Suprapubic skin (tissue), 3 donors: ENCODE data around the gene PRPS2.

Source experiments
- EP300 ChIP-seq: sonication (generic); formaldehyde crosslinking; IDR thresholded peaks from one replicate; pipeline ENCODE4 v1.6.1; 2017; ENCODE audit warnings: antibody characterized with exemption
- POLR2A ChIP-seq, 2 donors: fragments of 450-650 bp; IDR thresholded peaks; one replicate each; pipeline ENCODE4 v1.6.1; 2017; ENCODE audit warnings: antibody characterized with exemption in 2 of 2, mild to moderate bottlenecking in 2 of 2, moderate library complexity in 2 of 2
- TF ChIP-seq, protein P1 (sequence below), 2 donors: fragments of 200-600 bp in 1 of 2; fragments of 450-650 bp in 1 of 2; sonication (generic) in 1 of 2; IDR thresholded peaks; one replicate each; pipeline ENCODE4 v1.5.1; 2016 to 2019; ENCODE audit warnings: antibody characterized with exemption in 2 of 2, mild to moderate bottlenecking in 1 of 2, moderate library complexity in 1 of 2

DNA sequence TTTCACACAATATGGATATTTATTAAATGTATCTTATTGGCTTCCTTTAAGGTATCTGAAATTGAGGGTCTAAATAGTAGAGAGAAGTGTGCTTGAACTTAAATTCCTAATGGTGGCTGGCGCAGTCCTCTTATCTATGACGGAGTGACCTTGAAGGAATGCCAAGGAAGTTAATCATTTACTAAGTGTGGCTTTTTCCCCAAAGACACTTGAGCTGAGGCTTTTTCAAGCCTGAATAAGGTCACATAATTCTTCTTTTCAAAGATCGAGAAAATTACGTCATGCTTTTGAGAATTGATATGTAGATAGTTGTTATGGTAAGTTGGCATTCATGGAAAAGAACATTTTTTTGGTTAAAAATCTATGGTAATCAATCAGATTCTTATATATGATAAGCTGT is 11.7 kb upstream of the PRPS2 start:
- TF ChIP-seq, protein P1, sequence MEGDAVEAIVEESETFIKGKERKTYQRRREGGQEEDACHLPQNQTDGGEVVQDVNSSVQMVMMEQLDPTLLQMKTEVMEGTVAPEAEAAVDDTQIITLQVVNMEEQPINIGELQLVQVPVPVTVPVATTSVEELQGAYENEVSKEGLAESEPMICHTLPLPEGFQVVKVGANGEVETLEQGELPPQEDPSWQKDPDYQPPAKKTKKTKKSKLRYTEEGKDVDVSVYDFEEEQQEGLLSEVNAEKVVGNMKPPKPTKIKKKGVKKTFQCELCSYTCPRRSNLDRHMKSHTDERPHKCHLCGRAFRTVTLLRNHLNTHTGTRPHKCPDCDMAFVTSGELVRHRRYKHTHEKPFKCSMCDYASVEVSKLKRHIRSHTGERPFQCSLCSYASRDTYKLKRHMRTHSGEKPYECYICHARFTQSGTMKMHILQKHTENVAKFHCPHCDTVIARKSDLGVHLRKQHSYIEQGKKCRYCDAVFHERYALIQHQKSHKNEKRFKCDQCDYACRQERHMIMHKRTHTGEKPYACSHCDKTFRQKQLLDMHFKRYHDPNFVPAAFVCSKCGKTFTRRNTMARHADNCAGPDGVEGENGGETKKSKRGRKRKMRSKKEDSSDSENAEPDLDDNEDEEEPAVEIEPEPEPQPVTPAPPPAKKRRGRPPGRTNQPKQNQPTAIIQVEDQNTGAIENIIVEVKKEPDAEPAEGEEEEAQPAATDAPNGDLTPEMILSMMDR (IDR thresholded peaks at IDR 0.05) = no peak
- TF ChIP-seq EP300 = no peak
- TF ChIP-seq POLR2A (IDR thresholded peaks at IDR 0.05) = no peak
